NCI-H69 (cell line): ENCODE data around the gene DGKQ.
"Not testable (repeated sequence)": the region's sequence is repeated elsewhere in the genome, so short reads cannot be mapped to it uniquely, and the experiment has no call there.

Source experiments
- DNase-seq: peaks from one replicate; lab custom pipeline; 2025; lab: John Stamatoyannopoulos, UW

The DGKQ gene

GRCh38 chr4:950136-951020, 23.0 kb downstream of the DGKQ start:
- no peak for DNase-seq

- DNase-seq = no peak
These were observed 23.7 kb downstream of the DGKQ start for GRCh38 chr4:949656-950055.

GRCh38 chr4:948936-949300, 24.5 kb downstream of the DGKQ start:
- no peak for DNase-seq

GRCh38 chr4:948101-948935, 25.1 kb downstream of the DGKQ start:
- no peak for DNase-seq

- no peak for DNase-seq
These were observed 25.8 kb downstream of the DGKQ start for GRCh38 chr4:947491-947971.

GRCh38 chr4:946517-947471, 26.6 kb downstream of the DGKQ start:
- DNase-seq = no peak

GRCh38 chr4:946103-946450, 27.3 kb downstream of the DGKQ start:
- DNase-seq = no peak

- peak; percentile 23 for DNase-seq
These were observed 27.9 kb downstream of the DGKQ start for GRCh38 chr4:945274-946102.

GRCh38 chr4:939508-939907, 33.9 kb downstream of the DGKQ start:
- DNase-seq = not testable (repeated sequence)

- DNase-seq = no peak
These were observed 40.7 kb downstream of the DGKQ start for GRCh38 chr4:932713-933070.

GRCh38 chr4:931960-932712, 41.2 kb downstream of the DGKQ start, which contains the start of the genes GAK and TMEM175:
TSS of gene GAK (minus strand) at chr4:932316. CDS start at chr4:932187, 129 bp downstream.
TSS of gene TMEM175 (plus strand) at chr4:932460. CDS start at chr4:947740, 15,280 bp downstream.
- DNase-seq = peak; percentile 93

- no peak for DNase-seq
These were observed 42.0 kb downstream of the DGKQ start for GRCh38 chr4:931194-931959.

- DNase-seq = no peak
These were observed 42.6 kb downstream of the DGKQ start for GRCh38 chr4:930827-931193.

- DNase-seq = peak; percentile 20
These were observed 43.3 kb downstream of the DGKQ start for GRCh38 chr4:930028-930551.

GRCh38 chr4:929096-929765, 44.1 kb downstream of the DGKQ start:
- no peak for DNase-seq

- DNase-seq = not testable (repeated sequence)
These were observed 45.8 kb downstream of the DGKQ start for GRCh38 chr4:927566-927965.

- DNase-seq = no peak
These were observed 46.8 kb downstream of the DGKQ start for GRCh38 chr4:926538-926937.

- DNase-seq = no peak
These were observed 47.4 kb downstream of the DGKQ start for GRCh38 chr4:925771-926500.
